Measurements from ENCODE around the gene FAM221A.

FAM221A gene, protein sequence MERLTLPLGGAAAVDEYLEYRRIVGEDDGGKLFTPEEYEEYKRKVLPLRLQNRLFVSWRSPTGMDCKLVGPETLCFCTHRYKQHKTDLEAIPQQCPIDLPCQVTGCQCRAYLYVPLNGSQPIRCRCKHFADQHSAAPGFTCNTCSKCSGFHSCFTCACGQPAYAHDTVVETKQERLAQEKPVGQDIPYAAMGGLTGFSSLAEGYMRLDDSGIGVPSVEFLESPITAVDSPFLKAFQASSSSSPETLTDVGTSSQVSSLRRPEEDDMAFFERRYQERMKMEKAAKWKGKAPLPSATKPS

DNA sequence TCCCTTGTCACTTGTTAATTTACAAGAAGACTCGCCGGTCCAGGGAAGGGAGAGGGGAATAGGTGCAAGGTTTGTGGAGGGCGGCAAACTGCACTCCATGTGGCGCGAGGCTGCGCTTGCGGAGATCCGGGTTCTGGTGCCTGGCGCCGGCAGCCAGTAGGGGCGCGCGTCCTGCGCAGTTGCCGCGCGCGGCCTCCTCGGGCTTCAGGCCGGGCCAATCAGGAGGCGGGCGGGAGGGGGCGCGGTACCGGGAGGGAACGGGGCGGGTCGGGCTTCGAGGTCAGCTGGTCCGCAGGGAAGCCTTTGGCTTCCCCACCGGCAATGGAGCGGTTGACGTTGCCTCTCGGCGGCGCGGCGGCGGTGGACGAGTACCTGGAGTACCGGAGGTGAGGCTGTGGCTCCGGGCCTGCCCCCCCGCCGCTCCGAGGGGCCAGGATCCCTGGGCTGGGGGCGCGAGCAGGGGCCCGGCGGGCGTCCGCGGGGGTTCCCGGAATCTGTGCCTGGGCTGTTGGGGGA, at the start of gene FAM221A:
Gene FAM221A, plus strand, starts transcription at position 302 of the 516 bp plus-strand sequence. Its CDS starts 20 bp downstream, at position 322.
- no peaks in the 10 kb centered on the region for H3K4me1 ChIP-seq (ENCODE audit: control insufficient read depth, insufficient read depth, low read length)
- peak within 1 kb of the TSS; percentile 61 for H3K9ac ChIP-seq (ENCODE audit: low read depth, low read length)
- H3K4me3 ChIP-seq (ENCODE audit: low read depth, low read length), result peak within 1 kb of the TSS; percentile 95
- H3K9me3 ChIP-seq (ENCODE audit: control insufficient read depth, insufficient read depth, low read length), result no peaks in the 10 kb centered on the region
- peaks cover 6% of the 10 kb centered on the region for H3K27me3 ChIP-seq (ENCODE audit: control insufficient read depth, insufficient read depth, low read length)
- no peaks in the 10 kb centered on the region for H3K36me3 ChIP-seq (ENCODE audit: control insufficient read depth, insufficient read depth, low read length)

DNA sequence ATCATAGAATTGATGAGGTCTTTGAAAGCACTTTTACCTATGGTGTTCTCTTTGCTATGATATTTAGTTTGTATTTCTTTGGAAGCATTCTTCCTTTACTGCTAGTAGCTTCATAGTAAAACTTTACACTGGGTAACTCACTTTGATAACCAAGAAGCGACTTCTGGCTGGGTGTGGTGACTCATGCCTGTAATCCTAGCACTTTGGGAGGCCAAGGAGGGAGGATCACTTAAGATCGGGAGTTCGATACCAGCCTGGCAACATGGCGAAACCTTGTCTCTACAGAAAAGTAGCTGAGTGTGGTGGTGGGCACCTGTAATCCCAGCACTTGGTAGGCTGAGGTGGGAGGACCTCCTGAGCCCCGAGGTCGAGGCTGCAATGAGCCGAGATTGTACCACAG, 46.6 kb upstream of the FAM221A start:
- no peaks in the 10 kb centered on the region for H3K36me3 ChIP-seq (ENCODE audit: control insufficient read depth, insufficient read depth, low read length)
- no peaks in the 10 kb centered on the region for H3K9me3 ChIP-seq (ENCODE audit: control insufficient read depth, insufficient read depth, low read length)
- no peaks in the 10 kb centered on the region for H3K27me3 ChIP-seq (ENCODE audit: control insufficient read depth, insufficient read depth, low read length)
- H3K4me3 ChIP-seq (ENCODE audit: low read depth, low read length), result no peak overlapping the region
- H3K4me1 ChIP-seq (ENCODE audit: control insufficient read depth, insufficient read depth, low read length), result no peaks in the 10 kb centered on the region
- no peak overlapping the region for H3K9ac ChIP-seq (ENCODE audit: low read depth, low read length)

DNA sequence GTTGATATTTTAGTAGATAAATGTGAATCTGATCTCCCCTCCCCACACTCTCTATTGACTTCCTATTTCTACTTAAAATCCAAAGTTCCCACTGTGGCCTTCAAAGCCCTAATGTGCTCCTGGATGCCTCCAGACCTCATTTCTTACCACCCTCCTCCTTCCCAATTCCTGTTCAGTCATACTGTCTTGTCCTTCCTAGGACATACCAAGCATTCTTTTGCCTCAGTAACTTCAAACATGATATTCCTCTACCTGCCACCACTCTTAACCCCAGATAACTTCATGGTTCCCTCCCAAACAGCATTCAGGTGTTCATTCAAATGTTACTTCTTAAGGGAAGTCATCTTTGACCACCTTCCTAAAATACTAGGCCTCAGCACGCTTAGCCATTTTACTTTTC, 34.2 kb upstream of the FAM221A start:
- Histone ChIP-seq H3K4me1 (ENCODE audit: control insufficient read depth, insufficient read depth, low read length) (no peaks in the 10 kb centered on the region), H3K36me3 (ENCODE audit: control insufficient read depth, insufficient read depth, low read length) (no peaks in the 10 kb centered on the region), H3K27me3 (ENCODE audit: control insufficient read depth, insufficient read depth, low read length) (no peaks in the 10 kb centered on the region), H3K9ac (ENCODE audit: low read depth, low read length) (no peak overlapping the region), H3K9me3 (ENCODE audit: control insufficient read depth, insufficient read depth, low read length) (no peaks in the 10 kb centered on the region), H3K4me3 (ENCODE audit: low read depth, low read length) (no peak overlapping the region)

DNA sequence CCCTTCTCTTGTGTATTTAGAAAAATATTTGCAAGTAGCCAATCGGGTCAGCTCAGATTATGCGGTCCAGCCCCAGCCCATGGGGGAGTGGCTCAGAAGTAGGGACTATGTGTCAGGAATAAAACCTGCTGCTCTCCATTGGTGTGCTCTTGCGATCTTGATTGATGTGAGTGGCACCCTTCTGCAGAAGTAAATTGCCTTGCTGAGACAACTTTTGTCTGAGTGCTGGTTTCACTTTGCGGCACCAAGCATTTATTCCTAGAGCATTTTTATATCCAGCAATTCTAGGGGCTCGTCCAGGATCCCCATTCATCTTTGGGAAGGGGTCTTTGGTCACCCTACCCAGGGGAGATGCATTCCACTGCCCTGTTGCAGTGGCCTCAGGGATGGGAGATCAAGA, 26.1 kb upstream of the FAM221A start:
- H3K9me3 ChIP-seq (ENCODE audit: control insufficient read depth, insufficient read depth, low read length), result peaks cover 8% of the 10 kb centered on the region
- no peak overlapping the region for H3K4me3 ChIP-seq (ENCODE audit: low read depth, low read length)
- H3K27me3 ChIP-seq (ENCODE audit: control insufficient read depth, insufficient read depth, low read length), result no peaks in the 10 kb centered on the region
- no peaks in the 10 kb centered on the region for H3K36me3 ChIP-seq (ENCODE audit: control insufficient read depth, insufficient read depth, low read length)
- H3K9ac ChIP-seq (ENCODE audit: low read depth, low read length), result no peak overlapping the region
- no peaks in the 10 kb centered on the region for H3K4me1 ChIP-seq (ENCODE audit: control insufficient read depth, insufficient read depth, low read length)

DNA sequence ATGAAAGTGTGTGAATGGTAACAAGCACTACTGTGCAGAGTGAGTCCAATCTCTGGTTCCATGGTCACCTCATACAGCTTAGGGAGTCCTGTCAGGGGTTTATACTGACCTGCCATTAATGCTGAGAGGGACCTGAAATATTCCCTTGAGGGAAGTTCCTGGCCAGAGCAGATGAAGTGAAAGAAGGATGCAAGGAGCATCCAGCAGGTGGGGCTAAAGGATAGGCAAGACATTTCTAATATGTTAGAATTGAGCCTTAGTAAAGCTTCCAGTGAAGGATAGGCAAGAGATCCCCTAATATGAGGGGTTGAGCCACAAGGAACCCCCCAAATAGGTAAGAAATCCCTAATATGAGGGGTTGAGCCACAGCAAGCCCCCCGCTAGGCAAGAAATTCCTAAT, 25.5 kb upstream of the FAM221A start:
- Histone ChIP-seq H3K36me3 (ENCODE audit: control insufficient read depth, insufficient read depth, low read length) (no peaks in the 10 kb centered on the region), H3K9ac (ENCODE audit: low read depth, low read length) (no peak overlapping the region), H3K27me3 (ENCODE audit: control insufficient read depth, insufficient read depth, low read length) (no peaks in the 10 kb centered on the region), H3K4me1 (ENCODE audit: control insufficient read depth, insufficient read depth, low read length) (no peaks in the 10 kb centered on the region), H3K9me3 (ENCODE audit: control insufficient read depth, insufficient read depth, low read length) (peaks cover 8% of the 10 kb centered on the region), H3K4me3 (ENCODE audit: low read depth, low read length) (no peak overlapping the region)

DNA sequence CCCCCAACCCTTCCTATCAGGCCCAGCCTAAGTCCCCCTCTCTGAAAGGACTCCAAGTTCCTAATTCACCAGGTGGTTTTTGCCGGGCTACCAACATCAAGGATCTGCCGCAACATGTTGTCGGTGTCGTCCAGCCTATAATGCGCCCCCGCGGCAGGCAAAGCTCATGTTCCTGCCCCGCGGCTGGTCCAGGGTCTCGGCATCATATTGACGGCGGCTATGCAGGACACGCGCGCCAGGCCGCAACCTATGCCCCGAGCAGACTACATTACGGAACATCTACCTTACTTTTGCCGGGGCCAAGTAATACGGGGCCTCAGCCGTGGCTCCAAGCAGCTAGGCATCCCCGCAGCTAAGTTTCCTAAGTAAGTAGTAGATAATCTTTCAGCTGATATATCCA, 24.6 kb upstream of the FAM221A start:
- Histone ChIP-seq H3K4me1 (ENCODE audit: control insufficient read depth, insufficient read depth, low read length) (no peaks in the 10 kb centered on the region), H3K27me3 (ENCODE audit: control insufficient read depth, insufficient read depth, low read length) (no peaks in the 10 kb centered on the region), H3K9me3 (ENCODE audit: control insufficient read depth, insufficient read depth, low read length) (peaks cover 8% of the 10 kb centered on the region), H3K4me3 (ENCODE audit: low read depth, low read length) (no peak overlapping the region), H3K9ac (ENCODE audit: low read depth, low read length) (no peak overlapping the region), H3K36me3 (ENCODE audit: control insufficient read depth, insufficient read depth, low read length) (no peaks in the 10 kb centered on the region)

DNA sequence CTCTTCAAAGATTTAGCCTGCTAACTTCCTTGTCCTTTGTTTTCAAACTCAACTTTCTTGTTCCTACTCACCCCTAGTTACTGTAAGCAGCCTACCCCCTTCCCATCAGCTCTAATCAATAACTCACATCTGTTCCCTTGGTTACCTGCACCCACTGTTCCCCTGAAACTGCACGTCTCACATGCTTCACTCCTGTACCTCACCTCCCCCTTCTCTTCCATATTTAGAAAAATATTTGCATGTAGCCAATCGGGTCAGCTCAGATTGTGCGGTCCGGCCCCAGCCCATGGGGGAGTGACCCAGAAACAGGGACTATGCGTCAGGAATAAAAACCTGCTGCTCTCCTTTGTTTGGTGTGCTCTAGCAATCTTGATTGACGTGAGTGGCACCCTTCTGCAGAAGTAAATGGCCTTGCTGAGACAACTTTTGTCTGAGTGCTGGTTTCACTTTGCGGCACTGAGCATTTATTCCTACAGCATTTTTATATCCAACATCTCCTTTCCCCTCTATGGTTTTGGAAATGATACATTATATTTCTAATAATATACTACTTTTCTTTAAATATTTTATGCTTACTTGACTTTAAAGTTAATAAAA, 21.1 kb upstream of the FAM221A start:
- Histone ChIP-seq H3K27me3 (ENCODE audit: control insufficient read depth, insufficient read depth, low read length) (no peaks in the 10 kb centered on the region), H3K4me3 (ENCODE audit: low read depth, low read length) (no peak overlapping the region), H3K9me3 (ENCODE audit: control insufficient read depth, insufficient read depth, low read length) (peaks cover 8% of the 10 kb centered on the region), H3K9ac (ENCODE audit: low read depth, low read length) (no peak overlapping the region), H3K36me3 (ENCODE audit: control insufficient read depth, insufficient read depth, low read length) (no peaks in the 10 kb centered on the region), H3K4me1 (ENCODE audit: control insufficient read depth, insufficient read depth, low read length) (peaks cover 11% of the 10 kb centered on the region)

DNA sequence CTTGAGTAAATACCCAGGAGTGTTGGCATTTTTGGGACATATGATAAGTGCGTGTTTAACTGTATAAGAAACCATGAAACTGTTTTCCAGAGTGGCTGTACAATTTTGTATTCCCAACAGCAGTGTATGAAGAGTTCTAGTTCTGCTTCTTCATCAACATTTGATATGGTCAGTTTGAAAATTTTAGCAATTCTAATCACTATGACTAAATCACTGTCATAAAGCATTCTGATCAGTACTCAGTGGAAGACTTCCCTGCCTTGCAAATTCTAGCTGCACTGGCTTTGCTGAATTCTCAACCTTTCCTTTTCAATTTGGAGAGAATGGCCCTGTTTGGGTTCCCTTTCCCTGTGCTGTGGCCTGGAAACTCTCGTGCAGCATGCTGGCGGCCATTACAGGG, 18.6 kb upstream of the FAM221A start:
- H3K36me3 ChIP-seq (ENCODE audit: control insufficient read depth, insufficient read depth, low read length), result no peaks in the 10 kb centered on the region
- no peak overlapping the region for H3K4me3 ChIP-seq (ENCODE audit: low read depth, low read length)
- no peak overlapping the region for H3K9ac ChIP-seq (ENCODE audit: low read depth, low read length)
- H3K27me3 ChIP-seq (ENCODE audit: control insufficient read depth, insufficient read depth, low read length), result no peaks in the 10 kb centered on the region
- H3K4me1 ChIP-seq (ENCODE audit: control insufficient read depth, insufficient read depth, low read length), result peaks cover 11% of the 10 kb centered on the region
- peaks cover 3% of the 10 kb centered on the region for H3K9me3 ChIP-seq (ENCODE audit: control insufficient read depth, insufficient read depth, low read length)

DNA sequence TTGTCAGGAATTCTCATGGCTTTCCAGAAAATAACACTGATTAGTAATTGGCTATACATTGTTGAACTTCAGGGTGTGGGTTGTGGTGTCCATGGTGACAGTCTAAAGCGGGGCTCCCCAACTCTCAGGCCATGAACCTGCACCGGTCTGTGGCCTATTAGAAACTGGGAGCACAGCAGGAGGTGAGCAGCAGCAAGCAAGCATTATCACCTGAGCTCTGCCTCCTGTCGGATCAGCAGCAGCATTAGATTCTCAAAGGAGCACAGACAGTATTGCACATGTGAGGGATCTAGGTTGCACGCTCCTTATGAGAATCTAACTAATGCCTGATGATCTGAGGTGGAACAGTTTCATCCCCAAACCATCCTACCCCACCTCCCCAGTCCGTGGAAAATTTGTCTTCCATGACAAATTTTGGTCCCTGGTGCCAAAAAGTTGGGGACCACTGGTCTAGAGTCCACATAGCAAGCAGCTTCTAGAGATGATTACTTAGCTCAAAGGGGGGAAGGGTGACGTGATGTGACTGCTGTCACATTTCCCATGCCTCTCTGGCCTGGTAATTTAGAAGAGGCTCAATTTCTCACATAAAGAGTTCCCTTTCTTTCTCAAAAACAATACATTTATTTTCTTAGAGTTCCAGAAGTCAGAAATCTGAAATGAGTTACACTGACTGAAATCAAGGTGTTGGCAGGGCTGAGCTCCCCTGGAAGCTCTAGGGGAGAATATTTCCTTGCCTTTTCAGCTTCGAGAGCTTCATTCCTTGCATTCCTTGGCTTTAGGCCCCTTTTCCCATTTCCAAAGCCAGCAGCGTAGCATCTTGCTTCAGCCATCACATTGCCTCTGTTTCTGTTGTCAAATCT, 17.6 kb upstream of the FAM221A start:
- no peak overlapping the region for H3K9ac ChIP-seq (ENCODE audit: low read depth, low read length)
- H3K27me3 ChIP-seq (ENCODE audit: control insufficient read depth, insufficient read depth, low read length), result no peaks in the 10 kb centered on the region

DNA sequence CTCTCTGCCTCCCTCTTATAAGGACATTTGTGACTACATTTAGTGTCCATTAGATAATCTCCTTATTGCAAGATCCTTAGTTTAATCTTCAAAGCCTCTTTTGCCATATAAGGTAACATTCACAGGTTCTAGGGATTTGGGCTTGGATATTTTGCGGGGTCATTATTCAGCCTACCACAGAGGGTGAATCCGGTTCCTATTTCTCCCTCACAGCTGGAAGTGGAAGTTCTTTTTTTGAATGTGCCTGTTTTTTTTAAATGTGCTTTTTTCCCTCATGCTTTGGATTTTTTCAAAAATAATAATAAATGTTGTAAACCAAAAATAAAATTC, 17.1 kb upstream of the FAM221A start:
- Histone ChIP-seq H3K27me3 (ENCODE audit: control insufficient read depth, insufficient read depth, low read length) (no peaks in the 10 kb centered on the region), H3K4me1 (ENCODE audit: control insufficient read depth, insufficient read depth, low read length) (peaks cover 11% of the 10 kb centered on the region), H3K36me3 (ENCODE audit: control insufficient read depth, insufficient read depth, low read length) (no peaks in the 10 kb centered on the region), H3K9me3 (ENCODE audit: control insufficient read depth, insufficient read depth, low read length) (peaks cover 3% of the 10 kb centered on the region), H3K4me3 (ENCODE audit: low read depth, low read length) (no peak overlapping the region), H3K9ac (ENCODE audit: low read depth, low read length) (no peak overlapping the region)

More for the DNA sequence above, 17.6 kb upstream of the FAM221A start:
- H3K9me3 ChIP-seq (ENCODE audit: control insufficient read depth, insufficient read depth, low read length), result peaks cover 3% of the 10 kb centered on the region
- H3K4me3 ChIP-seq (ENCODE audit: low read depth, low read length), result no peak overlapping the region
- peaks cover 11% of the 10 kb centered on the region for H3K4me1 ChIP-seq (ENCODE audit: control insufficient read depth, insufficient read depth, low read length)
- no peaks in the 10 kb centered on the region for H3K36me3 ChIP-seq (ENCODE audit: control insufficient read depth, insufficient read depth, low read length)

DNA sequence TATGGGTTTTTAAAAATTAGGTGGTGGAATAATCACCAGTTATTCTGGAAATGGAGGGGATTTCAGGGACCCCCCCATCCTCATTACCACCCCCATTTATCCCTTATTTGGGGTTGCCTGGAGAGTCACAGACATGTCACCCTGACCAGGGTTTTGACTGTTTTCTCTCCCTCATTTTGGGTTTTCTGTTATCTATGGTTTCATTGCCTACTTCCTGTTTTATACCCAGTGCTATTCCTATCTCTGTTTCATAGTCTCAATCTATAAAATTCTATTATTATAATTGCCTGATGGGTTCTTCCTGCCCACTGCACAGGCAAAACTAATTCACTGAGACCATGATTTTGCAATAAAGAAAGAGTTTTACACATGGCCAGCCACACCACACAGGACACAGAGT, 15.9 kb upstream of the FAM221A start:
- Histone ChIP-seq H3K4me1 (ENCODE audit: control insufficient read depth, insufficient read depth, low read length) (peaks cover 11% of the 10 kb centered on the region), H3K36me3 (ENCODE audit: control insufficient read depth, insufficient read depth, low read length) (no peaks in the 10 kb centered on the region), H3K9me3 (ENCODE audit: control insufficient read depth, insufficient read depth, low read length) (no peaks in the 10 kb centered on the region), H3K4me3 (ENCODE audit: low read depth, low read length) (no peak overlapping the region), H3K27me3 (ENCODE audit: control insufficient read depth, insufficient read depth, low read length) (no peaks in the 10 kb centered on the region), H3K9ac (ENCODE audit: low read depth, low read length) (no peak overlapping the region)

All from iPS-15b (cell line).